Hepatocyte (in vitro differentiated cells): ENCODE measurements around the gene CCNF.

Experiments used
- CTCF ChIP-seq: fragments of 200-600 bp; sonication (generic); IDR thresholded peaks from 2 replicates; pipeline ENCODE4 v1.5.1; 2016; ENCODE audit warnings: antibody characterized with exemption, mild to moderate bottlenecking; ENCODE audit not compliant: poor library complexity
- EZH2 ChIP-seq: fragments of 200-600 bp; sonication (generic); IDR thresholded peaks from 2 replicates; pipeline ENCODE4 v1.6.1; 2016; ENCODE audit warnings: antibody characterized with exemption, mild to moderate bottlenecking, borderline replicate concordance
- EZH2phosphoT487 ChIP-seq: fragments of 200-600 bp; sonication (generic); IDR thresholded peaks from one replicate; pipeline ENCODE4 v1.6.1; 2018; ENCODE audit warnings: antibody characterized with exemption, mild to moderate bottlenecking, low read depth, moderate library complexity; ENCODE audit not compliant: unreplicated experiment, severe bottlenecking

GRCh38 chr16:2429034-2429770 lies at the start of gene CCNF:
- no peak for TF ChIP-seq CTCF
- no peak for TF ChIP-seq EZH2
- TF ChIP-seq EZH2phosphoT487: no peak
